ENCODE measurements around the gene NEDD4L.
"Not testable (repeated sequence)": the region's sequence is repeated elsewhere in the genome, so short reads cannot be mapped to it uniquely, and the experiment has no call there.

The NEDD4L gene

GRCh38 chr18:58255701-58256311, 211.8 kb downstream of the NEDD4L start:
- Mint-ChIP-seq H3K9me3 (no peaks in the 10 kb centered on the region), H3K4me1 (no peaks in the 10 kb centered on the region), H3K36me3 (no peaks in the 10 kb centered on the region), H3K27me3 (no peaks in the 10 kb centered on the region), H3K27ac (no peak overlapping the region), H3K4me3 (no peak overlapping the region)
- no peak for DNase-seq
- CTCF ChIA-PET = no interaction called here

DNA sequence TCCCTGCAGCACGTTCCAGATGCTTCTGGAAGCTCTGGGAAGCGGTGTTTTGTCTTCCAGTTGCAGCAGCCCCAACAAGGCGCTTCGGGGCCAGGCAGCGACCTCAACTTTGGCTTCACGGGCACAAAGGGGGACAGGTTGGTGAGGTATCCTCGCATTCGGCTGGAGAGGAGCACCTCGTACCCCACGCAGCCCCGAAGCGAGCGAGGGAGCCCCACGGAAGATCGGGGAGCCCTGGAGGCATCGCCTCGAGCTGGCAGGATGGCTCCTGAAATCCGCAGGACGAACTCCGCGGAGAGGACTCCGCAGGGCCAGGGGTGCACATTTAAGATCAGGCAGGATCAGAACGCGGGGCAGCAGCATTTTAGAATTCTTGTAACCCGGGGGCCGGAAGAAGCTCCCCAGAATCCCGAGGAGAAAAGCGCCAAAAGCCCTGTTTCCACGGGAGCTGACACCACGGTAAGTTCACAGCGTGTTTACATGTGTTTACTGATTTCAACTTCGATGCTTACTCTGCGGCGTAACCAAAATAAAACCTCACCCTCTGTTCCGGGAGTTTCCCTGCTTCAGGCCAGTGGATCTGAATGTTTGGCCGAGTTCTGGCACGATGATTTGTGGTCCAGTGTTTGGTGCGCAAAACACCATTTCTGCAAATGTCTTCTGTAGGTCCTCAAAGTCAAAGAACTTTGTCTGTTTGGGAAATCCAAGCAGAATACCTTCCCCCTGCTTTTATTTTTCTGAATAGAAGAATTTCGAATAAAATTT, 212.5 kb downstream of the NEDD4L start:
- CTCF ChIA-PET = no interaction called here
- H3K27ac Mint-ChIP-seq = no peak overlapping the region
- no peaks in the 10 kb centered on the region for H3K36me3 Mint-ChIP-seq
- no peaks in the 10 kb centered on the region for H3K9me3 Mint-ChIP-seq
- H3K4me1 Mint-ChIP-seq = no peaks in the 10 kb centered on the region
- H3K27me3 Mint-ChIP-seq = no peaks in the 10 kb centered on the region
- H3K4me3 Mint-ChIP-seq = no peak overlapping the region
- no peak for DNase-seq

DNA sequence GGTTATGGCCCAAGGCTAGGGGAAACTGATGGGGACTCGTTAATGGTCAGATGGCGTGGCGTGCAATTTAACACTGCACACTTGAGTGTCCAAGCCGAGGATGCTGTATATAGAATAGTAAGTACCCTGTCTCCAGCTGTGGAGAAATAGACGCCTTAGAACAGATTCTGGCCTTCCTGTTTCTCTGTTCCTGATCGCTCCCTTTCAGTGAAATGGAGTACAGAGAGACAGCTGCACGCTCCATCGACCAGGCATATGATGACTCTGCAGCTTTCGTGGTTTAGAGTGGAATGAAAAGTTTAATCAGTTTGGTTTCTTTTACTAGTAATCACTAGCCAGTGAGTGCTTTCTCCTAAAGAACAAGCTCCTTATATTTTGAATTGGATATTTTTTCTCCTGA, 213.4 kb downstream of the NEDD4L start:
- Mint-ChIP-seq H3K36me3 (no peaks in the 10 kb centered on the region), H3K9me3 (no peaks in the 10 kb centered on the region), H3K27me3 (no peaks in the 10 kb centered on the region), H3K4me3 (no peak overlapping the region), H3K27ac (no peak overlapping the region), H3K4me1 (no peaks in the 10 kb centered on the region)
- DNase-seq = no peak
- CTCF ChIA-PET = no interaction called here

DNA sequence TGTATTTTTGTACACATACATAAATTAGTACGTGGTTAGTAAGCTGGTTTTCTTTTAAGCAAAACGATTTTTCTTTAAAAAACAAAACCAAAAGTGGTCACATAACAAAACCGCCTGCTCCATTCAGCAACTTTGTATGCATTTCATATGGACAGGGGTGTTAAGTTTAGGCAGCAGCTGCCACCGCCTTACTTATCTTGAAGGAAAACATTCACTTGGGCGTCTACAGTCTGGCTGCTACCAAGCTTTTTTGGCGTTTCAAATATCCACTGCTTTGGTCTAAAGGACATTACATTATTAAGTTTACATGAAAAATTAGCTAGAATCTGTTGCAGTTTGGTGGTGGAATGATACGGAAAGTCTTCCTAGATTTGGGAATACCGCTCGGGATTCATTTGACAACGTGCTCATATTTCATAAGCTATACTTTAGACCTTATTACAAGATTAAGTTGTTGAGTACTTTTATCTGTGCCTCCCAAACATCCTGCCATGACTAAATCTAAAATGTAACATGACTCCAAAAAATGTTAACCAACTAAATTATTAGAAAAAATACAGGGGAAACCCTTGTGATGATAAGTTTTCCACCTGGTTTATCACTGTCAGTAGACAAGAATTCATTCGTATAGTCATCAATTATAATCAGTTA, 214.8 kb downstream of the NEDD4L start:
- Mint-ChIP-seq H3K27me3 (no peaks in the 10 kb centered on the region), H3K4me3 (no peak overlapping the region)

GRCh38 chr18:58263055-58263957, 219.3 kb downstream of the NEDD4L start:
- Mint-ChIP-seq H3K36me3 (no peaks in the 10 kb centered on the region), H3K27me3 (no peaks in the 10 kb centered on the region), H3K4me3 (no peak overlapping the region), H3K27ac (no peak overlapping the region), H3K9me3 (no peaks in the 10 kb centered on the region), H3K4me1 (no peaks in the 10 kb centered on the region)
- DNase-seq = no peak
- CTCF ChIA-PET = no interaction called here

More for the DNA sequence above, 214.8 kb downstream of the NEDD4L start:
- Mint-ChIP-seq H3K27ac (no peak overlapping the region), H3K4me1 (no peaks in the 10 kb centered on the region), H3K9me3 (no peaks in the 10 kb centered on the region), H3K36me3 (no peaks in the 10 kb centered on the region)
- CTCF ChIA-PET = no interaction called here
- DNase-seq = no peak

DNA sequence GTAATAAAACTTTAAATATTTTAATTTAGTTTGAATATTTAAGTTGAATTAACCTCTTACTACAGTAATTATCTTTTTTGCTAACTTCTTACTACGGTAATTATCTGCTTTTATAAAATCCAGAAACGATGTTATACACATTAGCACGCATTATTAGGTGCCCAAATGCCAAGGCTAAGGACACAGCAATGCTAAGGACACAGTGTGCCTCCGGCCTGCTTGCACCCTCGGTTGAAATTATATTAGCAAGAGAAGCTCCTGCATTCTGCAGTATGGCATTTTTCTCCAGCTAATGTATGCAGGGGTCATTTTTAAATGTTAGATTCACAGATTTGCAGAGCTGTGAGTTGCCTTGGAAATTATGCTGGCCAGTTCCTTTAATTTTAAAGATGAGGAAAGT, 220.0 kb downstream of the NEDD4L start:
- Mint-ChIP-seq H3K9me3 (no peaks in the 10 kb centered on the region), H3K27me3 (peaks cover 5% of the 10 kb centered on the region), H3K4me3 (no peak overlapping the region), H3K36me3 (no peaks in the 10 kb centered on the region), H3K27ac (no peak overlapping the region), H3K4me1 (no peaks in the 10 kb centered on the region)
- CTCF ChIA-PET = no interaction called here
- no peak for DNase-seq

DNA sequence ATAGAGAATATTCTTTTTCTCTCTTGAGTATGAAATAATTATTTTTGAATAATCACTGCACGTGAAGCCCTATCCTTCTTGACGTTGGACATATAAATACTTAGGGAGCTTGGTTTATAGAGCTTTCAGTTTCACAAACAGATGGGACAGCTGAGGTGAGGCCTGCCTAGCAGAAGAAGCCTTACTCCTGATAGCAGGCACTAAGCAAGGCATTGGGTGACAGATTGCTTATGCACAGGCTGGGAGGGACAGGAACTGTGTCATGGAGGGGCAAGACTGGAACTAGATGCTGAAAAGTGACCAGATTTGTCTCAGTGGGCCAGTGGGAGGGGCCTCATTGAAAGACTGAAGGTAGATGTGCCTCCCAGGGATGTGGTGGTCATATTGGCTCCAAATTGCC, 220.8 kb downstream of the NEDD4L start:
- CTCF ChIA-PET = no interaction called here
- no peak overlapping the region for H3K27ac Mint-ChIP-seq
- no peak for DNase-seq

GRCh38 chr18:58265489-58265888, 221.5 kb downstream of the NEDD4L start:
- H3K36me3 Mint-ChIP-seq, H3K9me3 Mint-ChIP-seq, CTCF ChIA-PET, DNase-seq, H3K4me1 Mint-ChIP-seq, H3K4me3 Mint-ChIP-seq, H3K27me3 Mint-ChIP-seq, H3K27ac Mint-ChIP-seq: not testable (repeated sequence)

More for the DNA sequence above, 220.8 kb downstream of the NEDD4L start:
- Mint-ChIP-seq H3K27me3 (peaks cover 6% of the 10 kb centered on the region), H3K4me3 (no peak overlapping the region), H3K4me1 (no peaks in the 10 kb centered on the region), H3K9me3 (no peaks in the 10 kb centered on the region), H3K36me3 (no peaks in the 10 kb centered on the region)

DNA sequence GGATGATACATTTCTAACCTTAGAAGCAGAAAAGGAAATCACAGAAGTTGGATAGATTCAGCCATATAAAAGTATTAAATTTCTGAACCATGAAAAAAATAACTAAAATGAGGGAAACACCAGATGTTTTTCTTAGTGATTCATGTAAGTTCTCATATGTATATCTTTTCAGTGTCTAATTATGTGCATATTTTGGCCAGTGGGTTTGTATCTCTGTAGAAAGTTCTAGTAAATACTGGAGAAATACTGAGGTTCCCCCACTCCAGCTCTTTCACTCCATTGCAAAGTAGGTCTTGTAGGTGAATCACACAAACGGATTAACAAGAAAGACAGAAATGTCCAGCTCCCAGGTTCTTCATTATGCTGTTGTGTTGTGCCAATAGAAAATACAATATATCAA, 222.3 kb downstream of the NEDD4L start:
- CTCF ChIA-PET = no interaction called here

DNA sequence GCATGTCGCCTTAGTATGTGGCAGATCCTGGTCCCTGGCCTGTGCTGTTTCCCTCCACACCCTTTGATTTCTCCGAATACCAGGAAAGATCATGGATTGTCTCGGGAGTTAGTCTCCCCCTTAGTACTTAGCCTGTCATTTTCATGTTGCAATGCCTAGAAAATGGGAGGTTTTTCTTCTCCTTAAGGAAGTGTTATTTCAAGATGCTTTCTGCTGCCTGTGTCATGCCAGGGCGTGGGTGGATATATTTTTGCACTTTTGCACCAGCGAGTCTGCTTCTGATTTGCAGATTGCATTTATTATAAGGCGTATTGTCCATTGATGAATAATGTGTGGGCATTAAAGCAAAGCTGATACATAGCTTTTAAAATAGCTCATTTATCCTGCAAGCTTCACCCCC, 223.5 kb downstream of the NEDD4L start:
- Mint-ChIP-seq H3K27me3 (peaks cover 6% of the 10 kb centered on the region), H3K9me3 (no peaks in the 10 kb centered on the region), H3K36me3 (peaks cover under 1% of the 10 kb centered on the region), H3K4me1 (peaks cover 5% of the 10 kb centered on the region), H3K27ac (no peak overlapping the region), H3K4me3 (no peak overlapping the region)
- DNase-seq = no peak
- CTCF ChIA-PET = no interaction called here

More for the DNA sequence above, 222.3 kb downstream of the NEDD4L start:
- no peak for DNase-seq
- H3K27me3 Mint-ChIP-seq = peaks cover 6% of the 10 kb centered on the region
- no peak overlapping the region for H3K27ac Mint-ChIP-seq
- no peaks in the 10 kb centered on the region for H3K9me3 Mint-ChIP-seq
- no peaks in the 10 kb centered on the region for H3K4me1 Mint-ChIP-seq
- no peak overlapping the region for H3K4me3 Mint-ChIP-seq
- H3K36me3 Mint-ChIP-seq = no peaks in the 10 kb centered on the region

DNA sequence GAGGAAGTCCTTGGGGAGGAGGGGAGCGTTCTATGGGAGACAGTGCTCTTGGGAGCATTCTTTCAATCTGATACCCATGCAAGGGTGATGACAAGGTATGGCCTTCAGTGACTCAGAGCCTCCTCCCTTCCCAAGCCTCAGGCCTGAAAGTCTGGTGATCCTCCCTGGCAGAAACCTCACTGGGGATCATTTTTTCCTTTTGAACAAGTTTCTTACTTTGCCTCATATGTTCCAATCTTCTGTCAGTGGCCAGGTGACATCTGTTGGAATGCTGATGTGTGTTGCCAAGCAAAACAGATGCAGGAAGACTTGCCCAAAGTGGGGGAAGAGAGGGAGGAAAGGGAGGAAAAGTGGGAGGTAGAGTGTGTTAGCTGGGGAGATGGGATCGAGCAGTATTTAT, 224.8 kb downstream of the NEDD4L start:
- H3K27ac Mint-ChIP-seq = no peak overlapping the region

GRCh38 chr18:58269931-58270330, 225.9 kb downstream of the NEDD4L start:
- Mint-ChIP-seq H3K27ac (no peak overlapping the region), H3K27me3 (peaks cover 6% of the 10 kb centered on the region), H3K36me3 (peaks cover 5% of the 10 kb centered on the region), H3K9me3 (no peaks in the 10 kb centered on the region), H3K4me3 (no peak overlapping the region), H3K4me1 (peaks cover 15% of the 10 kb centered on the region)
- no peak for DNase-seq
- CTCF ChIA-PET = no interaction called here

More for the DNA sequence above, 224.8 kb downstream of the NEDD4L start:
- peaks cover 5% of the 10 kb centered on the region for H3K36me3 Mint-ChIP-seq
- H3K4me1 Mint-ChIP-seq = peaks cover 15% of the 10 kb centered on the region
- no peak overlapping the region for H3K4me3 Mint-ChIP-seq
- CTCF ChIA-PET = no interaction called here
- no peak for DNase-seq
- H3K9me3 Mint-ChIP-seq = no peaks in the 10 kb centered on the region
- peaks cover 6% of the 10 kb centered on the region for H3K27me3 Mint-ChIP-seq

GRCh38 chr18:58270396-58270795, 226.4 kb downstream of the NEDD4L start:
- no peak for DNase-seq
- H3K4me1 Mint-ChIP-seq = peaks cover 15% of the 10 kb centered on the region
- H3K4me3 Mint-ChIP-seq = no peak overlapping the region
- H3K27ac Mint-ChIP-seq = no peak overlapping the region
- H3K27me3 Mint-ChIP-seq = peaks cover 6% of the 10 kb centered on the region
- no peaks in the 10 kb centered on the region for H3K9me3 Mint-ChIP-seq
- H3K36me3 Mint-ChIP-seq = peaks cover 5% of the 10 kb centered on the region
- CTCF ChIA-PET = no interaction called here

- CTCF ChIA-PET = interaction anchor here (0.6 kb wide), 1 partner anchor 1482 kb away, joined by 3 read pairs; no protein-coding TSS in a partner anchor
- Mint-ChIP-seq H3K27me3 (peaks cover 6% of the 10 kb centered on the region), H3K4me3 (no peak overlapping the region), H3K9me3 (no peaks in the 10 kb centered on the region), H3K36me3 (peaks cover 5% of the 10 kb centered on the region), H3K4me1 (peaks cover 15% of the 10 kb centered on the region), H3K27ac (no peak overlapping the region)
- no peak for DNase-seq
These were observed 227.7 kb downstream of the NEDD4L start for GRCh38 chr18:58271770-58272169.

All from activated naive CD4-positive, alpha-beta T cell treated with anti-CD3 and anti-CD28 coated beads, Interleukin-2, amount 10 ng/mL, durations not matched to agents 7 days and 5 days (primary cell).